Adipose tissue (tissue), 3 donors: ENCODE results near the gene IFNA1. TPM values are rescaled to one million over a fixed set of nuclear protein-coding genes. Genes with fewer than 3 reads are reported as not detected.

Source experiments
- H3K27ac ChIP-seq: one replicate; pipeline ENCODE4 v1.5.1; 2013; ENCODE audit warnings: low read depth, low read length
- WGBS, 3 donors: extraction: QIAGEN DNeasy Blood & Tissue Kit; methylation state at CpG; one replicate each; pipeline ENCODE4 v1.1.7; 2013; 5-methylcytosine and 5-hydroxymethylcytosine counted together
- polyA plus RNA-seq, 3 donors: library from polyadenylated mRNA; stranded (reverse); fragments of 200-250 nt; gene quantifications; one replicate each; pipeline ENCODE4 v1.2.3, GENCODE V29; 2013
- donor health status: healthy with polysubstance abuse.
- donor health status: Bipolar disorder and iron deficiency.
- donor health status: healthy.

Gene IFNA1
- polyA plus RNA-seq, result not detected

GRCh38 chr9:21440139-21440538 is at the start of gene IFNA1:
Gene IFNA1 (plus strand): TSS chr9:21440439. CDS start chr9:21440508, 69 bp downstream.
- 89 to 90% (median 89%) methylated on average over 4 of the region's 4 CpGs for WGBS, 3 donors
- H3K27ac ChIP-seq, result no peak within 1 kb of the TSS

GRCh38 chr9:21392270-21392669 is 48.0 kb upstream of the IFNA1 start:
- WGBS, 3 donors, result 75 to 83% (median 76%) methylated on average over 6 of the region's 6 CpGs
- no peak overlapping the region for H3K27ac ChIP-seq

GRCh38 chr9:21395778-21396717 is 44.2 kb upstream of the IFNA1 start:
- 6 to 8% (median 7%) methylated on average over 40 of the region's 40 CpGs for WGBS, 3 donors
- H3K27ac ChIP-seq, result no peak overlapping the region

- 74 to 84% (median 78%) methylated on average over 5 of the region's 5 CpGs for WGBS, 3 donors
- no peak overlapping the region for H3K27ac ChIP-seq
Measured at GRCh38 chr9:21398955-21399489, 41.2 kb upstream of the IFNA1 start.

- WGBS, 3 donors, result 25 to 27% (median 26%) methylated on average over 3 of the region's 3 CpGs
- no peak overlapping the region for H3K27ac ChIP-seq
Measured at GRCh38 chr9:21399956-21400355, 40.3 kb upstream of the IFNA1 start.

- H3K27ac ChIP-seq, result no peak overlapping the region
- 2 to 3% (median 2%) methylated on average over 53 of the region's 53 CpGs for WGBS, 3 donors
Measured at GRCh38 chr9:21402386-21403251, 37.6 kb upstream of the IFNA1 start.

GRCh38 chr9:21404146-21404545 is 36.1 kb upstream of the IFNA1 start:
- no peak overlapping the region for H3K27ac ChIP-seq
- 58 to 60% (median 59%) methylated on average over 3 of the region's 3 CpGs for WGBS, 3 donors

- 69 to 86% (median 82%) methylated on average over 1 of the region's 1 CpG for WGBS, 3 donors
- H3K27ac ChIP-seq, result no peak within 1 kb of the TSS
Measured at GRCh38 chr9:21408817-21409216, 31.4 kb upstream of the IFNA1 start, which contains the start of gene IFNA8. Gene IFNA8 (plus strand): TSS chr9:21409117. CDS start chr9:21409177, 60 bp downstream.

GRCh38 chr9:21412107-21412506 is 28.1 kb upstream of the IFNA1 start:
- no peak overlapping the region for H3K27ac ChIP-seq

GRCh38 chr9:21413151-21413550 is 27.1 kb upstream of the IFNA1 start:
- WGBS, 3 donors, result 72 to 82% (median 82%) methylated on average over 4 of the region's 4 CpGs
- H3K27ac ChIP-seq, result no peak overlapping the region

GRCh38 chr9:21413624-21414023 is 26.6 kb upstream of the IFNA1 start:
- 49 to 75% (median 61%) methylated on average over 5 of the region's 5 CpGs for WGBS, 3 donors

GRCh38 chr9:21414220-21414940 is 25.9 kb upstream of the IFNA1 start:
- no peak overlapping the region for H3K27ac ChIP-seq
- WGBS, 3 donors, result 91 to 94% (median 91%) methylated on average over 2 of the region's 2 CpGs

More at GRCh38 chr9:21413624-21414023, 26.6 kb upstream of the IFNA1 start:
- no peak overlapping the region for H3K27ac ChIP-seq

GRCh38 chr9:21415493-21416267 is 24.6 kb upstream of the IFNA1 start:
- 63 to 71% (median 66%) methylated on average over 5 of the region's 5 CpGs for WGBS, 3 donors
- no peak overlapping the region for H3K27ac ChIP-seq

GRCh38 chr9:21428235-21428634 is 12.0 kb upstream of the IFNA1 start:
- 62 to 74% (median 64%) methylated on average over 1 of the region's 1 CpG for WGBS, 3 donors
- H3K27ac ChIP-seq, result no peak overlapping the region

GRCh38 chr9:21429191-21429590 is 11.0 kb upstream of the IFNA1 start:
- WGBS, 3 donors, result 54 to 59% (median 55%) methylated on average over 2 of the region's 2 CpGs
- no peak overlapping the region for H3K27ac ChIP-seq

- 47 to 83% (median 52%) methylated on average over 2 of the region's 2 CpGs for WGBS, 3 donors
- no peak overlapping the region for H3K27ac ChIP-seq
Measured at GRCh38 chr9:21432672-21433425, 7.4 kb upstream of the IFNA1 start.
